Neural crest cell (in vitro differentiated cells): Measurements from ENCODE around the gene EVI5. TPM values are rescaled to one million over a fixed set of nuclear protein-coding genes. Genes with fewer than 3 reads are reported as not detected.

ENCODE experiments used
- DNase-seq: peaks from one replicate; pipeline ENCODE4 v3.0.0; 2021; ENCODE audit warnings: low read depth, mixed read lengths, low spot score
- H3K27ac Mint-ChIP-seq: one replicate; pipeline ENCODE4 v1.8.0; 2021; ENCODE audit warnings: mild to moderate bottlenecking, mixed read lengths; ENCODE audit not compliant: unreplicated experiment
- H3K27me3 Mint-ChIP-seq: 2 replicates; pipeline ENCODE4 v1.8.0; 2021; ENCODE audit warnings: low read depth, mild to moderate bottlenecking, mixed read lengths
- H3K36me3 Mint-ChIP-seq: 2 replicates; pipeline ENCODE4 v1.8.0; 2021; ENCODE audit warnings: low read depth, mild to moderate bottlenecking, mixed read lengths
- H3K4me1 Mint-ChIP-seq: 2 replicates; pipeline ENCODE4 v1.8.0; 2021; ENCODE audit warnings: mixed read lengths
- H3K4me3 Mint-ChIP-seq: one replicate; pipeline ENCODE4 v1.8.0; 2021; ENCODE audit warnings: mild to moderate bottlenecking, mixed read lengths
- H3K9me3 Mint-ChIP-seq: 2 replicates; pipeline ENCODE4 v1.8.0; 2021; ENCODE audit warnings: mixed read lengths
- total RNA-seq: library from RNA; stranded (reverse); gene quantifications from 2 replicates; pipeline ENCODE4 v1.2.1, GENCODE V29; 2021
- TF ChIP-seq, protein P1 (sequence below): fragments of 200-600 bp; sonication (generic); conservative IDR thresholded peaks from 2 replicates; pipeline ENCODE4 v1.5.0; 2021; ENCODE audit warnings: antibody characterized with exemption, mild to moderate bottlenecking

The EVI5 gene
- total RNA-seq, 1 donor from 2014 or later = 24.7 TPM

DNA sequence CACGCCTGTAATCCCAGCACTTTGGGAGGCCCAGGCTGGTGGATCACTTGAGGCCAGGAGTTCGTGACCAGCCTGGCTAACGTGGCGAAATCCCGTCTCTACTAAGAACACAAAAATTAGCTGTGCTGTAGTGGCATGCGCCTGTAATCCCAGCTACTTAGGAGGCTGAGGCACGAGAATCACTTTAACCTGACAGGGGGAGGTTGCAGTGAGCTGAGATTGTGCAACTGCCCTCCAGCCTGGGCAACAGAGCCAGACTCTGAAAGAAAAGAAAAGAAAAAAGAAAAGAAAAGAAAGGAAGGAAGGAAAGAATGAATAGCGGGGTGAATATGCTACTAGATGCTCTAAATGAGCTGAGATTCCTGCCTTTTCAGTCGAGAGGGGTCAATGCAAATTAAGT, 305.3 kb downstream of the EVI5 start:
- Mint-ChIP-seq H3K27ac (no peak overlapping the region), H3K4me3 (peak overlapping the region; percentile 75), H3K4me1 (peaks cover 33% of the 10 kb centered on the region), H3K9me3 (no peaks in the 10 kb centered on the region), H3K36me3 (peaks cover 3% of the 10 kb centered on the region), H3K27me3 (peaks cover 99% of the 10 kb centered on the region)
- no peak for DNase-seq
- TF ChIP-seq, protein P1, sequence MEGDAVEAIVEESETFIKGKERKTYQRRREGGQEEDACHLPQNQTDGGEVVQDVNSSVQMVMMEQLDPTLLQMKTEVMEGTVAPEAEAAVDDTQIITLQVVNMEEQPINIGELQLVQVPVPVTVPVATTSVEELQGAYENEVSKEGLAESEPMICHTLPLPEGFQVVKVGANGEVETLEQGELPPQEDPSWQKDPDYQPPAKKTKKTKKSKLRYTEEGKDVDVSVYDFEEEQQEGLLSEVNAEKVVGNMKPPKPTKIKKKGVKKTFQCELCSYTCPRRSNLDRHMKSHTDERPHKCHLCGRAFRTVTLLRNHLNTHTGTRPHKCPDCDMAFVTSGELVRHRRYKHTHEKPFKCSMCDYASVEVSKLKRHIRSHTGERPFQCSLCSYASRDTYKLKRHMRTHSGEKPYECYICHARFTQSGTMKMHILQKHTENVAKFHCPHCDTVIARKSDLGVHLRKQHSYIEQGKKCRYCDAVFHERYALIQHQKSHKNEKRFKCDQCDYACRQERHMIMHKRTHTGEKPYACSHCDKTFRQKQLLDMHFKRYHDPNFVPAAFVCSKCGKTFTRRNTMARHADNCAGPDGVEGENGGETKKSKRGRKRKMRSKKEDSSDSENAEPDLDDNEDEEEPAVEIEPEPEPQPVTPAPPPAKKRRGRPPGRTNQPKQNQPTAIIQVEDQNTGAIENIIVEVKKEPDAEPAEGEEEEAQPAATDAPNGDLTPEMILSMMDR = no peak

DNA sequence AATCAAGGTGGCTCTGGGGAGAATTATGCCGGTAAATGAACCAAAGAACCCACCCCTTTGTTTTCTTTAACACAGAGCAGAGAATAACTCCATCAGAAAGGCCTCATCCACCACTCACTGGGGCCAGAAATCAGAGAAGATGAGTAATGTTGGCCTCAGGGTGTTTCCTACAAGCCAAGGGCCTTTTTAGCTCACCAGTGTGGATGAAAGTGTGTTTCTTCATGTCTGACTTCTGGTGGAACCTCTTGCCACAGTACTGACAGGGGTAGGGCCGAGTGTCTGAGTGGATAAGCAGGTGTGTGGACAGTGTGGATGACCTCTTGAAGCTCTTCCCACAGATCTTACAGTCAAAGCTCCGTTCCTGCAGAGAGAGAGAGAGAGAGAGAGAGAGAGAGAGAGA, 306.5 kb downstream of the EVI5 start:
- no peak overlapping the region for H3K4me3 Mint-ChIP-seq
- H3K36me3 Mint-ChIP-seq = peaks cover 3% of the 10 kb centered on the region
- DNase-seq = no peak
- peaks cover 99% of the 10 kb centered on the region for H3K27me3 Mint-ChIP-seq
- TF ChIP-seq, protein P1 = no peak
- no peaks in the 10 kb centered on the region for H3K9me3 Mint-ChIP-seq
- peaks cover 25% of the 10 kb centered on the region for H3K4me1 Mint-ChIP-seq
- H3K27ac Mint-ChIP-seq = no peak overlapping the region

DNA sequence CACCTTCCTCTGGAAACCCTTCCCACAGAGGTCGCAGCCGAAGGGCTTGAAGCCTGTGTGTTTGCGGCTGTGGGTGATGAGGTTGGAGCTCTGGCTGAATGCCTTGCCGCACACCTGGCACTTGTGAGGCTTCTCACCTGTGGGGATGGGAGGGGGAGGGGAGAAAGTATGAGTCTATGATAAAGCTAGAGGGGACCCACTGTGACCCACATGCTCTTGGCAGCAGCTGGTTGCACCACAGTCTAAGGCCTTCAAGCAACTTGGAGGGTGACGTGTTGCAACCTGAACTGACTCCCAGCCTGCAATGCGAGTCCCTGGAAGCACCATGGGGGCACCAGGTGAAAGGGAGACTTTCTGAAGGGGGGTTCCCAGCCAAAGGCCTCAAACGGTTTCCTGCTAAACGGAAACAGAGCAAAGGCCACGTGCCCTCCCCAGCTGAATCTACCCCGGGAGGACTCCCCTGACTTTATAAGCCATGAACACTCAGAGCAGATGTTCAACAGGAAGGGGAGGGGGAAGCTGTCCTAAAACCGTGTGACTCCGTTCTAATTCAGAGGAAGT, 308.8 kb downstream of the EVI5 start:
- TF ChIP-seq, protein P1 = no peak
- H3K4me1 Mint-ChIP-seq = peaks cover 10% of the 10 kb centered on the region
- no peak overlapping the region for H3K4me3 Mint-ChIP-seq
- peaks cover 3% of the 10 kb centered on the region for H3K36me3 Mint-ChIP-seq
- no peak for DNase-seq
- H3K27ac Mint-ChIP-seq = no peak overlapping the region
- peaks cover 95% of the 10 kb centered on the region for H3K27me3 Mint-ChIP-seq
- no peaks in the 10 kb centered on the region for H3K9me3 Mint-ChIP-seq

DNA sequence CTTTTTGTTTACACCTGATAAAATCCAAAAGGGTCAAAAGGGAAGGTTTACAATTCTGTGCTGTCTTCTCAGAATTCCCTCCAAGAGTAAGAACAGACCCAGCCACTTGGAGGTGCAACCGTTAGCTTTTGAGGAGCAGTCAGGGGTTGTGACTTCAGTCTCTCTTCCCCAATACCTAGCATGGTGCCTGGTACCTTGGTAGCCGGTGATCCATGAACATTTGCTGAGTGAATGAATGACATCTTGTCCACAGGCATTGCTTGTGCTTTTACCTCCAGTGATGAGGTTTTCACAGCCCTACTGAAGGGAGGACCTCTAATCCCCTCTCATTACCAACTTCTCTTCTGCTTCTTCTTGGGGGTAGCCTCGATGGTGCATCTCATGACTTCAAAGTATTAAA, 309.9 kb downstream of the EVI5 start:
- H3K4me3 Mint-ChIP-seq = no peak overlapping the region
- no peak overlapping the region for H3K27ac Mint-ChIP-seq

DNA sequence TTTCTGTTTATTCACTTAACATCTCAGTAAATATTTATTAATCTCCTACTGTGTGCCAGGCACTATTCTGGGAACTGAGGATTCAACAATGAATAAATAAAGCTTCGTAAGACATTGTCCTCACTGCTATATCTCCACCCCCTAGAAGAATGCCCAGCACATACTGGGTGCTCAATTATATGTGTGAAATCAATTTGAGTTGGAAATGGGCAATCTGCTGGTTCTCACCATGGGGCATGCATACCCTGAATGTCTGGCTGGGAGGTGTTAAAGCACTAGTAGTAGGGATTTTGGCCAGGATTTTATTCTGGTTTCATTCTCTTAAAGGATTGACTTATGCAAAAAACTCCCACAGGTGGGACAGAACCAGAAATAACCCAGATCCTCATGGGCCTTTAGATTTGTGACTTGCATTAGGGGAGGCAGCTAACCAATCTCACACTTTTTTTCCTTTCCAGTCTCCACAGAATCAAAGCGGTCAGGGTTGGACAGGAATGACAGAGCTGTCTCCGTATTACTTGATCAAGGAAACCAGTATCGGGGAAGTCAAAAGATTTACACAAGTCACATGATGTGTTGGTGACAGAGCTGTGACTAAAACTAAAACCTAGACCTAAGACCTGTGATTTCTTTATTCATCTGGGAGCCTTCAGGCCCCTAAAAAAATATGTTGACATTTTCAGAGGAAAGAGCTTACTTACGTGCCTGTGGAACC, 311.0 kb downstream of the EVI5 start:
- Mint-ChIP-seq H3K27ac (no peak overlapping the region), H3K4me1 (no peaks in the 10 kb centered on the region), H3K36me3 (no peaks in the 10 kb centered on the region), H3K4me3 (no peak overlapping the region), H3K27me3 (peaks cover 85% of the 10 kb centered on the region), H3K9me3 (no peaks in the 10 kb centered on the region)
- DNase-seq = no peak
- TF ChIP-seq, protein P1 = no peak

More for the DNA sequence above, 309.9 kb downstream of the EVI5 start:
- H3K4me1 Mint-ChIP-seq = peaks cover 5% of the 10 kb centered on the region
- peaks cover 3% of the 10 kb centered on the region for H3K36me3 Mint-ChIP-seq
- H3K9me3 Mint-ChIP-seq = no peaks in the 10 kb centered on the region
- TF ChIP-seq, protein P1 = no peak
- DNase-seq = no peak
- H3K27me3 Mint-ChIP-seq = peaks cover 92% of the 10 kb centered on the region
